ENCODE data around the gene TRIO. TPM values are rescaled to one million over a fixed set of nuclear protein-coding genes. Genes with fewer than 3 reads are reported as not detected.
A peak's percentile ranks its signal among the peaks of the same experiment; 100 is the strongest.
"Not testable (repeated sequence)": the region's sequence is repeated elsewhere in the genome, so short reads cannot be mapped to it uniquely, and the experiment has no call there.

Gene TRIO
- polyA plus RNA-seq, 2 donors, result 10.3 to 22.8 TPM

GRCh38 chr5:14200312-14200990 lies 57.3 kb downstream of the TRIO start:
- H3K36me3 ChIP-seq (ENCODE audit: control insufficient read depth in 2 of 2, insufficient read depth in 2 of 2, low read length in 1 of 2), result no peaks in the 10 kb centered on the region
- H3K27ac ChIP-seq (ENCODE audit: low read depth in 2 of 2, low read length in 1 of 2), result peak overlapping the region in 1 of 2 donors; percentile 40
- peaks cover 0 to 7% of the 10 kb centered on the region in 2 donors for H3K4me1 ChIP-seq (ENCODE audit: control insufficient read depth in 2 of 2, insufficient read depth in 2 of 2, low read length in 1 of 2)
- no peaks in the 10 kb centered on the region for H3K27me3 ChIP-seq (ENCODE audit: control insufficient read depth in 1 of 2, insufficient read depth in 2 of 2, low read length in 2 of 2)
- H3K4me3 ChIP-seq (ENCODE audit: low read depth in 1 of 2, low read length in 2 of 2), result no peak overlapping the region
- H3K9me3 ChIP-seq (ENCODE audit: control insufficient read depth in 2 of 2, insufficient read depth in 1 of 2, low read depth in 1 of 2, low read length in 1 of 2), result no peaks in the 10 kb centered on the region
- WGBS, 2 donors, result 92 to 93% methylated on average over 11 of the region's 11 CpGs

DNA sequence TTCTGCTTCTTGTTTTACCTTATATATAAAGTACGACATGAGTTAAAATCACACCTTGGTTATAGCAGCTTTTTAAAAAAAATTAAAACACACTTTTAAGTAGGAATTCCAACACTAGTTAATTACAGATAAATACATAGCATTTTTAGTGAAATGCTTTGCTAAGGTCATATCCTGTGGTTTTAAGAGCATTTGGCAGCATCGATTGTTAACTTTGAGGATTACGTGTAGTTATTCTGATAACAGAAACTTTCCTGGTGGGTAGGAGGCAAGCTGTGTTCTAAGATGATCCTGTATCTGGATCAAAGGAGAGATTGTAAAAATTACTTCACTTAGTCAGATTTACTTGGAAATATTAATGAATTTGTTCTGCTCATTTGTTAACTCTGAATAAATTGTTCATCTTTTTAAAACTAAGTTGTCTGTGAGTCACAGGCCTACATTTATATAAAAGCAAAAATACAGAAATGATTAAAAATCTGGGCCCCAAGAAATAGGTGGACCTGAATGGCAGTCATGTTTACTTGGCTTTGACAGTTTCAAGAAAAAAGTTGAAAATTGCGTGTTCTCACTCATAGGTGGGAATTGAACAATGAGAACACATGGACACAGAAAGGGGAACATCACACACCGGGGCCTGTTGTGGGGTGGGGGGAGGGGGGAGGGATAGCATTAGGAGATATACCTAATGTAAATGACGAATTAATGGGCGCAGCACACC lies 58.3 kb downstream of the TRIO start:
- 76 to 78% methylated on average over 6 to 7 of the region's 7 CpGs for WGBS, 2 donors

DNA sequence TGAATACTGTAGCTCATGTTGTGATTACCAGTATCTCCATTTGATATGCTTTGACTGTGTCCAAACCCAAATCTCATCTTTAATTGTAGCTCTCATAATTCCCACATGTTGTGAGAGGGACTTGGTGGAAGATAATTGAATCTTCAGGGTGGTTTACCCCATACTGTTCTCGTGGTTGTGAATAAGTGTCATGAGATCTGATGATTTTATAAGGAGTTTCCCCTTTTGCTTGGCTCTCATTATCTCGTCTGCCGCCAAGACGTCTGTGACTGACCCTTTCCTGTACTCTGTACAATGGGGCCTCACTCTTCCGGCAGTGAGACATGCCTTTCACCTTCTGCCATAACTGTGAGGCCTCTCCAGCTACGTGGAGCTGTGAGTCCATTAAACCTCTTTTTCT lies 59.3 kb downstream of the TRIO start:
- Histone ChIP-seq H3K9me3 (ENCODE audit: control insufficient read depth in 2 of 2, insufficient read depth in 1 of 2, low read depth in 1 of 2, low read length in 1 of 2) (no peaks in the 10 kb centered on the region), H3K4me1 (ENCODE audit: control insufficient read depth in 2 of 2, insufficient read depth in 2 of 2, low read length in 1 of 2) (peaks cover 0 to 8% of the 10 kb centered on the region in 2 donors), H3K36me3 (ENCODE audit: control insufficient read depth in 2 of 2, insufficient read depth in 2 of 2, low read length in 1 of 2) (no peaks in the 10 kb centered on the region), H3K4me3 (ENCODE audit: low read depth in 1 of 2, low read length in 2 of 2) (no peak overlapping the region), H3K27ac (ENCODE audit: low read depth in 2 of 2, low read length in 1 of 2) (no peak overlapping the region), H3K27me3 (ENCODE audit: control insufficient read depth in 1 of 2, insufficient read depth in 2 of 2, low read length in 2 of 2) (no peaks in the 10 kb centered on the region)
- WGBS, 2 donors, result 68 to 81% methylated on average over 6 of the region's 6 CpGs

More for the DNA sequence above, 58.3 kb downstream of the TRIO start:
- Histone ChIP-seq H3K4me3 (ENCODE audit: low read depth in 1 of 2, low read length in 2 of 2) (no peak overlapping the region), H3K4me1 (ENCODE audit: control insufficient read depth in 2 of 2, insufficient read depth in 2 of 2, low read length in 1 of 2) (peaks cover 0 to 7% of the 10 kb centered on the region in 2 donors), H3K27ac (ENCODE audit: low read depth in 2 of 2, low read length in 1 of 2) (no peak overlapping the region), H3K27me3 (ENCODE audit: control insufficient read depth in 1 of 2, insufficient read depth in 2 of 2, low read length in 2 of 2) (no peaks in the 10 kb centered on the region), H3K36me3 (ENCODE audit: control insufficient read depth in 2 of 2, insufficient read depth in 2 of 2, low read length in 1 of 2) (no peaks in the 10 kb centered on the region), H3K9me3 (ENCODE audit: control insufficient read depth in 2 of 2, insufficient read depth in 1 of 2, low read depth in 1 of 2, low read length in 1 of 2) (no peaks in the 10 kb centered on the region)

GRCh38 chr5:14204011-14204670 lies 61.0 kb downstream of the TRIO start:
- H3K4me3 ChIP-seq (ENCODE audit: low read depth in 1 of 2, low read length in 2 of 2), result no peak overlapping the region
- peaks cover 0 to 9% of the 10 kb centered on the region in 2 donors for H3K4me1 ChIP-seq (ENCODE audit: control insufficient read depth in 2 of 2, insufficient read depth in 2 of 2, low read length in 1 of 2)
- no peaks in the 10 kb centered on the region for H3K36me3 ChIP-seq (ENCODE audit: control insufficient read depth in 2 of 2, insufficient read depth in 2 of 2, low read length in 1 of 2)
- no peaks in the 10 kb centered on the region for H3K27me3 ChIP-seq (ENCODE audit: control insufficient read depth in 1 of 2, insufficient read depth in 2 of 2, low read length in 2 of 2)
- peak overlapping the region; percentile 40 to 60 for H3K27ac ChIP-seq (ENCODE audit: low read depth in 2 of 2, low read length in 1 of 2)
- 76 to 78% methylated on average over 6 of the region's 6 CpGs for WGBS, 2 donors
- H3K9me3 ChIP-seq (ENCODE audit: control insufficient read depth in 2 of 2, insufficient read depth in 1 of 2, low read depth in 1 of 2, low read length in 1 of 2), result no peaks in the 10 kb centered on the region

GRCh38 chr5:14204785-14205321 lies 61.7 kb downstream of the TRIO start:
- H3K4me1 ChIP-seq (ENCODE audit: control insufficient read depth in 2 of 2, insufficient read depth in 2 of 2, low read length in 1 of 2), result peaks cover 0 to 6% of the 10 kb centered on the region in 2 donors
- no peak overlapping the region for H3K4me3 ChIP-seq (ENCODE audit: low read depth in 1 of 2, low read length in 2 of 2)
- no peaks in the 10 kb centered on the region for H3K9me3 ChIP-seq (ENCODE audit: control insufficient read depth in 2 of 2, insufficient read depth in 1 of 2, low read depth in 1 of 2, low read length in 1 of 2)
- H3K36me3 ChIP-seq (ENCODE audit: control insufficient read depth in 2 of 2, insufficient read depth in 2 of 2, low read length in 1 of 2), result no peaks in the 10 kb centered on the region
- H3K27me3 ChIP-seq (ENCODE audit: control insufficient read depth in 1 of 2, insufficient read depth in 2 of 2, low read length in 2 of 2), result no peaks in the 10 kb centered on the region
- H3K27ac ChIP-seq (ENCODE audit: low read depth in 2 of 2, low read length in 1 of 2), result peak overlapping the region; percentile 11 to 40
- WGBS, 2 donors, result 20 to 31% methylated on average over 9 of the region's 9 CpGs

GRCh38 chr5:14206028-14206725 lies 63.0 kb downstream of the TRIO start:
- Histone ChIP-seq H3K4me3 (ENCODE audit: low read depth in 1 of 2, low read length in 2 of 2) (no peak overlapping the region), H3K4me1 (ENCODE audit: control insufficient read depth in 2 of 2, insufficient read depth in 2 of 2, low read length in 1 of 2) (peaks cover 0 to 2% of the 10 kb centered on the region in 2 donors), H3K9me3 (ENCODE audit: control insufficient read depth in 2 of 2, insufficient read depth in 1 of 2, low read depth in 1 of 2, low read length in 1 of 2) (no peaks in the 10 kb centered on the region), H3K27me3 (ENCODE audit: control insufficient read depth in 1 of 2, insufficient read depth in 2 of 2, low read length in 2 of 2) (no peaks in the 10 kb centered on the region), H3K36me3 (ENCODE audit: control insufficient read depth in 2 of 2, insufficient read depth in 2 of 2, low read length in 1 of 2) (no peaks in the 10 kb centered on the region), H3K27ac (ENCODE audit: low read depth in 2 of 2, low read length in 1 of 2) (peak overlapping the region in 1 of 2 donors; percentile 5)
- 82 to 83% methylated on average over 11 of the region's 11 CpGs for WGBS, 2 donors

- not testable (repeated sequence) for H3K9me3 ChIP-seq (ENCODE audit: control insufficient read depth in 2 of 2, insufficient read depth in 1 of 2, low read depth in 1 of 2, low read length in 1 of 2); H3K36me3 ChIP-seq (ENCODE audit: control insufficient read depth in 2 of 2, insufficient read depth in 2 of 2, low read length in 1 of 2); H3K4me3 ChIP-seq (ENCODE audit: low read depth in 1 of 2, low read length in 2 of 2); H3K4me1 ChIP-seq (ENCODE audit: control insufficient read depth in 2 of 2, insufficient read depth in 2 of 2, low read length in 1 of 2); H3K27me3 ChIP-seq (ENCODE audit: control insufficient read depth in 1 of 2, insufficient read depth in 2 of 2, low read length in 2 of 2)
- 57 to 75% methylated on average over 2 to 3 of the region's 3 CpGs for WGBS, 2 donors
- H3K27ac ChIP-seq (ENCODE audit: low read depth in 2 of 2, low read length in 1 of 2), result peak overlapping the region in 1 of 2 donors; percentile 55
Measured at GRCh38 chr5:14207428-14207827, 64.3 kb downstream of the TRIO start.

- H3K27ac ChIP-seq (ENCODE audit: low read depth in 2 of 2, low read length in 1 of 2), result no peak overlapping the region
- no peaks in the 10 kb centered on the region for H3K36me3 ChIP-seq (ENCODE audit: control insufficient read depth in 2 of 2, insufficient read depth in 2 of 2, low read length in 1 of 2)
- WGBS, 2 donors, result 55 to 66% methylated on average over 8 of the region's 8 CpGs
- no peaks in the 10 kb centered on the region for H3K9me3 ChIP-seq (ENCODE audit: control insufficient read depth in 2 of 2, insufficient read depth in 1 of 2, low read depth in 1 of 2, low read length in 1 of 2)
- no peak overlapping the region for H3K4me3 ChIP-seq (ENCODE audit: low read depth in 1 of 2, low read length in 2 of 2)
- no peaks in the 10 kb centered on the region for H3K27me3 ChIP-seq (ENCODE audit: control insufficient read depth in 1 of 2, insufficient read depth in 2 of 2, low read length in 2 of 2)
- peaks cover 2% of the 10 kb centered on the region in 2 donors for H3K4me1 ChIP-seq (ENCODE audit: control insufficient read depth in 2 of 2, insufficient read depth in 2 of 2, low read length in 1 of 2)
Measured at GRCh38 chr5:14208071-14209021, 65.2 kb downstream of the TRIO start.

All from esophagus (tissue), 2 donors.